GM21737 (cell line): Measurements from ENCODE around the gene DYRK1B.

Source experiments
- ATAC-seq: cut with Tn5 transposase; IDR thresholded peaks from one replicate; pipeline ENCODE4 v1.9.1; 2021; ENCODE audit warnings: mild to moderate bottlenecking, moderate library complexity; ENCODE audit not compliant: unreplicated experiment

DYRK1B gene

GRCh38 chr19:39832341-39833083 is 1.4 kb downstream of the DYRK1B start:
- ATAC-seq, result no peak

GRCh38 chr19:39831679-39832078 is 2.3 kb downstream of the DYRK1B start:
- no peak for ATAC-seq

GRCh38 chr19:39830847-39831246 is 3.1 kb downstream of the DYRK1B start:
- ATAC-seq, result no peak

GRCh38 chr19:39830406-39830805 is 3.6 kb downstream of the DYRK1B start:
- ATAC-seq, result no peak

- no peak for ATAC-seq
These were observed 4.2 kb downstream of the DYRK1B start for GRCh38 chr19:39829702-39830275.

- ATAC-seq, result no peak
These were observed 5.3 kb downstream of the DYRK1B start for GRCh38 chr19:39828654-39829032.

- ATAC-seq, result no peak
These were observed 5.8 kb downstream of the DYRK1B start for GRCh38 chr19:39828015-39828653.

GRCh38 chr19:39827216-39827615 is 6.7 kb downstream of the DYRK1B start:
- ATAC-seq, result no peak

GRCh38 chr19:39826311-39826945 is 7.5 kb downstream of the DYRK1B start:
- ATAC-seq, result no peak

- ATAC-seq, result no peak
These were observed 8.4 kb downstream of the DYRK1B start for GRCh38 chr19:39825531-39826076.

- no peak for ATAC-seq
These were observed 8.9 kb downstream of the DYRK1B start for GRCh38 chr19:39825093-39825463.

GRCh38 chr19:39824143-39825092 is 9.5 kb downstream of the DYRK1B start:
- peak; percentile 79 for ATAC-seq

- ATAC-seq, result no peak
These were observed 10.3 kb downstream of the DYRK1B start for GRCh38 chr19:39823686-39824085.

- no peak for ATAC-seq
These were observed 13.3 kb downstream of the DYRK1B start for GRCh38 chr19:39820696-39821095.

- ATAC-seq, result no peak
These were observed 14.2 kb downstream of the DYRK1B start for GRCh38 chr19:39819786-39820185.

- no peak for ATAC-seq
These were observed 15.3 kb downstream of the DYRK1B start for GRCh38 chr19:39818626-39819097.

- no peak for ATAC-seq
These were observed 15.9 kb downstream of the DYRK1B start for GRCh38 chr19:39817888-39818561.

GRCh38 chr19:39816287-39817048 is 17.5 kb downstream of the DYRK1B start:
- no peak for ATAC-seq

- no peak for ATAC-seq
These were observed 19.4 kb downstream of the DYRK1B start for GRCh38 chr19:39814595-39814994.
